ENCODE results near the gene IL2RA. TPM values are rescaled to one million over a fixed set of nuclear protein-coding genes. Genes with fewer than 3 reads are reported as not detected.
"Not testable (repeated sequence)": the region's sequence is repeated elsewhere in the genome, so short reads cannot be mapped to it uniquely, and the experiment has no call there.

The IL2RA gene
- total RNA-seq, 1 donor from 2014 or later, result not detected

DNA sequence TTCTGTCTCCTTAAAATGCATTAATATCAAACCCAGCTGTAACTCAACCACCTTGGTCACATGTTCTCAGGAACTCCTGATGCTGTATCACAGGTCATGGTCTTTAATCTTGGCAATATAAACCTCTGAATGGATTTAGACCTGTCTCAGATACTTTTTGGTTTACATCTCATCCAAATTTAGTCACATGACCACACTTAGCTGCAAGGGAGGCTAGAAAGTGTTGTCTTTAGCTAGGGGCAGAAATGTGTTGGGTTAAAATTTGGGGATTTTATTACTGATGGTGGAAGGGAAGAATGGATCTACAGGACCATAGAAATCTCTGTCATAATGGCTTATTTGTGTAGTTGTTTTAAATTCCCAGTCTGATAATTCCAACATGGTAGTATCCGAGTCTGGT lies 55.2 kb downstream of the IL2RA start:
- no peak for DNase-seq (ENCODE audit: low read depth, low spot score)
- H3K36me3 Mint-ChIP-seq (ENCODE audit: low read depth), result peaks cover 5% of the 10 kb centered on the region
- H3K27ac Mint-ChIP-seq (ENCODE audit: unreplicated experiment), result no peak overlapping the region
- TF ChIP-seq, protein P1, sequence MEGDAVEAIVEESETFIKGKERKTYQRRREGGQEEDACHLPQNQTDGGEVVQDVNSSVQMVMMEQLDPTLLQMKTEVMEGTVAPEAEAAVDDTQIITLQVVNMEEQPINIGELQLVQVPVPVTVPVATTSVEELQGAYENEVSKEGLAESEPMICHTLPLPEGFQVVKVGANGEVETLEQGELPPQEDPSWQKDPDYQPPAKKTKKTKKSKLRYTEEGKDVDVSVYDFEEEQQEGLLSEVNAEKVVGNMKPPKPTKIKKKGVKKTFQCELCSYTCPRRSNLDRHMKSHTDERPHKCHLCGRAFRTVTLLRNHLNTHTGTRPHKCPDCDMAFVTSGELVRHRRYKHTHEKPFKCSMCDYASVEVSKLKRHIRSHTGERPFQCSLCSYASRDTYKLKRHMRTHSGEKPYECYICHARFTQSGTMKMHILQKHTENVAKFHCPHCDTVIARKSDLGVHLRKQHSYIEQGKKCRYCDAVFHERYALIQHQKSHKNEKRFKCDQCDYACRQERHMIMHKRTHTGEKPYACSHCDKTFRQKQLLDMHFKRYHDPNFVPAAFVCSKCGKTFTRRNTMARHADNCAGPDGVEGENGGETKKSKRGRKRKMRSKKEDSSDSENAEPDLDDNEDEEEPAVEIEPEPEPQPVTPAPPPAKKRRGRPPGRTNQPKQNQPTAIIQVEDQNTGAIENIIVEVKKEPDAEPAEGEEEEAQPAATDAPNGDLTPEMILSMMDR (conservative IDR thresholded peaks at IDR 0.05), result no peak
- H3K4me1 Mint-ChIP-seq, result no peaks in the 10 kb centered on the region
- peaks cover 7% of the 10 kb centered on the region for H3K27me3 Mint-ChIP-seq (ENCODE audit: low read depth)
- H3K4me3 Mint-ChIP-seq, result no peak overlapping the region
- peaks cover 11% of the 10 kb centered on the region for H3K9me3 Mint-ChIP-seq

DNA sequence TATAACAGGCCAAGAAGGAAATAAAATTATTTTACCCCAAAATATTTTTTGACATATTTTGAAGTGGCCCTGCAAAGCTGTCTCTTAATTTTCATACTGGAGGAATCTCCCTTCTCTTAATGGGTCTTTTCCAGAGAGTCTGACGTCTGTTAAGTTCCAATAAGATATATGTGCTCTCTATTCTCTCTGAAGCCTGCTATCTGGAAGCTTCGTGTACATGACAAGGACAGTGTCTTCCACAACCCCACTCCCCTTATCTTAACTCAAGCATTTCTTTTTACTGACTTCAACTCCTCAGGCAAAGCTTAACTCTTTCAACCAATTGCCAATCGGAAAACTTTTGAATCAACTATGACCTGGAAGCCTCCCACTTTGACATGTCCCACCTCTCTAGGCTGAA lies 55.6 kb downstream of the IL2RA start:
- peaks cover 5% of the 10 kb centered on the region for H3K36me3 Mint-ChIP-seq (ENCODE audit: low read depth)
- DNase-seq (ENCODE audit: low read depth, low spot score), result no peak
- peaks cover 7% of the 10 kb centered on the region for H3K27me3 Mint-ChIP-seq (ENCODE audit: low read depth)
- peaks cover 11% of the 10 kb centered on the region for H3K9me3 Mint-ChIP-seq
- H3K4me1 Mint-ChIP-seq, result no peaks in the 10 kb centered on the region
- TF ChIP-seq, protein P1 (conservative IDR thresholded peaks at IDR 0.05), result no peak
- H3K27ac Mint-ChIP-seq (ENCODE audit: unreplicated experiment), result no peak overlapping the region
- H3K4me3 Mint-ChIP-seq, result no peak overlapping the region

DNA sequence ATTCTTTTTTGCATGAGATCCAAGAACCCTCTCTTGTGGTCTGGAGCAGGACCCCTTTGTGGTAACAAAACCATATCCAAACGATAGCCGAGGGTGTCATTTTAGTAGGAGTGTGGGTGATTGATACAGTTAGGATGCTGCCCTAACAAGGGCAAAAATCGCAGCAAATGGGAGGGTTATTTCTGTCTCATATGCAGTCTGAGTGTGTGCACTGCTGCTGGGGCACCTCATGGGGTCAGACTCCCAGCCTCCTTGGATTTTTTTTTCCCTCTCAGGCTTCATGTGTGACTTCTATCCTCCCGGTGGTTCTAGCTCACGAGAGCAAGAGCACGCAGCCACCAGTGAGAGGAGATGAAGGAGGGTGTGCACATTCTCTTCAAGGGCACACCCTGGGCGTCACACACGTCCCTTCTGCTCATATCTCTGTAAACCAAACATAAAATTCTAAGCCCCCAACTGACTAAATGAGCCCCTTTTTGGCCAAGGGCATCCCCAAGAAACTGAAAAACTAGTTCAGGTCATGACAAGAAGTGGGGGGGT lies 56.2 kb downstream of the IL2RA start:
- Mint-ChIP-seq H3K27me3 (ENCODE audit: low read depth) (peaks cover 7% of the 10 kb centered on the region), H3K4me1 (no peaks in the 10 kb centered on the region)
- DNase-seq (ENCODE audit: low read depth, low spot score), result no peak

DNA sequence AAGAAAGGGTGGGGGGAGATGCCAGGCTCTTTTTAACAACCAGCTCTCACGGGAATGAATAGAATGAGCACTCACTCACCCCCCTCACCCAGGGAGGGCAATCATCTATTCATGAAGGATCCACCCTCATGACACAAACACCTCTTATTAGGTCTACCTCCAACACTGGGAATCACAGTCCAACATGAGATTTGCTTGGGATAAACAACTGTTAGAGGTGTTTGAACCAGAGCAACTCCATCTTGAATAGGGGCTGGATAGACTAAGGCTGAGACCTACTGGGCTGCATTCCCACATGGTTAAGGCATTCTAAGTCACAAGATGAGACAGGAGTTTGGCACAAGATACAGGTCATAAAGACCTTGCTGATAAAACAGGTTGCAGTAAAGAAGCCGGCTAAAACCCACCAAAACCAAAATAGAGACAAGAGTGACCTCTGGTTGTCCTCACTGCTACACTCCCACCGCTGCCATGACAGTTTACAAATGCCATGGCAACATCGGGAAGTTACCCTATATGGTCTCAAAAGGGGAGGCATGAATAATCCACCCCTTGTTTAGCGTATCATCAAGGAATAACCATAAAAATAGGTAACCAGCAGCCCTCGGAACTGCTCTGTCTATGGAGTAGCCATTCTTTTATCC lies 56.9 kb downstream of the IL2RA start:
- not testable (repeated sequence) for H3K4me1 Mint-ChIP-seq; DNase-seq (ENCODE audit: low read depth, low spot score); H3K27ac Mint-ChIP-seq (ENCODE audit: unreplicated experiment); H3K36me3 Mint-ChIP-seq (ENCODE audit: low read depth); H3K4me3 Mint-ChIP-seq
- peaks cover 11% of the 10 kb centered on the region for H3K9me3 Mint-ChIP-seq
- peaks cover 10% of the 10 kb centered on the region for H3K27me3 Mint-ChIP-seq (ENCODE audit: low read depth)

More for the DNA sequence above, 56.2 kb downstream of the IL2RA start:
- H3K36me3 Mint-ChIP-seq (ENCODE audit: low read depth), result peaks cover 5% of the 10 kb centered on the region
- TF ChIP-seq, protein P1 (conservative IDR thresholded peaks at IDR 0.05), result no peak
- H3K27ac Mint-ChIP-seq (ENCODE audit: unreplicated experiment), result no peak overlapping the region
- H3K9me3 Mint-ChIP-seq, result peaks cover 11% of the 10 kb centered on the region
- no peak overlapping the region for H3K4me3 Mint-ChIP-seq

DNA sequence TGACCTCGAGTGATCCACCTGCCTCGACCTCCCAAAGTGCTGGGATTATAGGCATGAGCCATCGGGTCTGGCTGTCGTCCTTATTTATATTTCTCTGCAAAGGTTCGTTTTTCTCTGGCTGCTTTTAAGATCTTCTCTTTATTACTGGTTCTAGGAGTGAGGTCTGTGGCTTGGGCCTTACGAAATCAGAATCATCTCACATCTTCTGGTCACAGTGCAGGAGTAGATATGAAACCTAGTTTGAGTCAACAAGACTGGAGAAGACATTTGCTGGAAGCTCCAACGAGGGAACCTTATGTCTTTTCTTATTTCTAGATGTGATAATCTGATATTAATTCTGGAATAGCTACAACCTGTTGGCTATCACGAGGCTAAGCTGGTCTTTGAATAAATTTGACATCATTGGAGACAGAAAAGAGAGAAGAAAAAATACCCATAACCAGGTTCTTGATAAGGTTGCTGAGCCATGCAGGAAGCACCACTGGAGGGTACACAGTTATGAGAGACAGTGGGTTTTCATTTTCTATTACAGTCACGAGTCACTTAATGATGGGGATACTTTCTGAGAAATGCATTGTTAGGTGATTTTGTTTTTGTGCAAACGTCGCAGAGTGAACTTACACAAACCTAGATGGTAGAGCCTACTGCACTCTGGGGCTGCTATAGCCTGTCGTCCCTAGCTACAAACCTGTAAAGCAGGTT lies 59.2 kb downstream of the IL2RA start:
- H3K4me1 Mint-ChIP-seq, result no peaks in the 10 kb centered on the region
- peaks cover 8% of the 10 kb centered on the region for H3K9me3 Mint-ChIP-seq
- H3K27me3 Mint-ChIP-seq (ENCODE audit: low read depth), result peaks cover 11% of the 10 kb centered on the region
- H3K4me3 Mint-ChIP-seq, result no peak overlapping the region
- TF ChIP-seq, protein P1 (conservative IDR thresholded peaks at IDR 0.05), result no peak
- DNase-seq (ENCODE audit: low read depth, low spot score), result no peak
- peaks cover 5% of the 10 kb centered on the region for H3K36me3 Mint-ChIP-seq (ENCODE audit: low read depth)
- H3K27ac Mint-ChIP-seq (ENCODE audit: unreplicated experiment), result no peak overlapping the region
